H7 (cell line): Measurements from ENCODE around the gene CRIP3. TPM values are rescaled to one million over a fixed set of nuclear protein-coding genes. Genes with fewer than 3 reads are reported as not detected.
"Not testable (repeated sequence)": the region's sequence is repeated elsewhere in the genome, so short reads cannot be mapped to it uniquely, and the experiment has no call there.

ENCODE experiments used
- DNase-seq: peaks from one replicate; pipeline ENCODE4 v3.0.0; 2012
- H3K27me3 ChIP-seq: 2 replicates; pipeline ENCODE4 v1.6.0; 2011; ENCODE audit warnings: mild to moderate bottlenecking, low read length; ENCODE audit not compliant: control insufficient read depth, insufficient read depth
- H3K36me3 ChIP-seq: replicated peaks from 2 replicates; pipeline ENCODE4 v1.5.1; 2011; ENCODE audit warnings: low read length; ENCODE audit not compliant: control insufficient read depth, insufficient read depth
- H3K4me3 ChIP-seq: 2 replicates; pipeline ENCODE4 v1.5.1; 2011; ENCODE audit warnings: low read depth, mild to moderate bottlenecking, control low read depth, low read length, moderate library complexity; ENCODE audit not compliant: insufficient read depth
- total RNA-seq: library from RNA; depleted of rRNA; stranded (reverse); fragments of >200 nt; shearing (Covaris generic); gene quantifications from 2 replicates; pipeline ENCODE4 v1.2.3, GENCODE V29; 2014; rRNA removed

The CRIP3 gene, protein sequence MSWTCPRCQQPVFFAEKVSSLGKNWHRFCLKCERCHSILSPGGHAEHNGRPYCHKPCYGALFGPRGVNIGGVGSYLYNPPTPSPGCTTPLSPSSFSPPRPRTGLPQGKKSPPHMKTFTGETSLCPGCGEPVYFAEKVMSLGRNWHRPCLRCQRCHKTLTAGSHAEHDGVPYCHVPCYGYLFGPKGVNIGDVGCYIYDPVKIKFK
- 20.1 and 28.1 TPM in 2 replicates for total RNA-seq

DNA sequence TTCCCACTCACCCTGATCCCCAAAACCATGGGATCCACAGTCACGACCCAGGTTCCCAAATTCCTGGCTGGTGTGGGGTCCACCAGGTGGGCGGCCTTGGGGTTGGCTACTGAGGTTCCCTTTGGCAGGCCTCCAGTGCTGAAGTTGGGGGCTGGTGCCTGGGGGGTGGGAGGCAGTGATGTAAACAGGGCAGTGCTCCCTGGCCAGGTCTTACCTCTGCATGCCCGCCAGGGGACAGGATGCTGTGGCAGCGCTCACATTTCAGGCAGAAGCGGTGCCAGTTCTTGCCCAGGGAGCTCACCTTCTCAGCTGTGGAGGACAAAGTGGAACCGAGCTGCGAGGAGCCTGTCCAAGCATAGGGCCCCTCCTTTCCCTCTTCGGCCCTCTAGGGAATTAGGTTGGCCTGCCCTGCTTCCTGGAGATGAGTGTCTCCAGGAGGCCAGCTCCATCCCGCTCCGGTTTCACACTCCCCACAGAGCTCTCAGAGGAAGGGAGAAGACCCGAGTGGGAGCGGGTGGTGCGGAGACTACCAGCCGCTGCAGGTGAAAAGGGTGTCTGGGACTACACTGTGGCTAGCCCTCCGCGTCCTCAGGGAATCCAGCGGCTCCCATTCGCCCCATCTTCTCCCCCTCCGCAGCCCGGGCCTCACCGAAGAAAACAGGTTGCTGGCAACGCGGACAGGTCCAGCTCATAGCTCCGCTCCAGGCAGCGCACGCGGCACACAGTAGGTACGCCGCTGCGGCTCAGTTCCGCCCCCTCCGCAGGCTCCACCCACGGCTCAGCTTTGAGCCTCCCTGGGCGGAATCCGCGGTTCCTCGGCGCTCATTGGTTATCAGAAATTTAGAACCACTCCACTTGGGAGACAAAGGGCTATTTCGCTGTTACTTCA is at the start of gene CRIP3:
TSS of gene CRIP3 (minus strand) at position 726 of the 889 bp plus-strand sequence. CDS start at position 692, 34 bp downstream.
- Histone ChIP-seq H3K36me3 (no peaks in the 10 kb centered on the region; the same call in none of the 2 replicates), H3K4me3 (peak within 1 kb of the TSS; percentile 71), H3K27me3 (peaks cover 8% of the 10 kb centered on the region)
- peak; percentile 89 for DNase-seq

DNA sequence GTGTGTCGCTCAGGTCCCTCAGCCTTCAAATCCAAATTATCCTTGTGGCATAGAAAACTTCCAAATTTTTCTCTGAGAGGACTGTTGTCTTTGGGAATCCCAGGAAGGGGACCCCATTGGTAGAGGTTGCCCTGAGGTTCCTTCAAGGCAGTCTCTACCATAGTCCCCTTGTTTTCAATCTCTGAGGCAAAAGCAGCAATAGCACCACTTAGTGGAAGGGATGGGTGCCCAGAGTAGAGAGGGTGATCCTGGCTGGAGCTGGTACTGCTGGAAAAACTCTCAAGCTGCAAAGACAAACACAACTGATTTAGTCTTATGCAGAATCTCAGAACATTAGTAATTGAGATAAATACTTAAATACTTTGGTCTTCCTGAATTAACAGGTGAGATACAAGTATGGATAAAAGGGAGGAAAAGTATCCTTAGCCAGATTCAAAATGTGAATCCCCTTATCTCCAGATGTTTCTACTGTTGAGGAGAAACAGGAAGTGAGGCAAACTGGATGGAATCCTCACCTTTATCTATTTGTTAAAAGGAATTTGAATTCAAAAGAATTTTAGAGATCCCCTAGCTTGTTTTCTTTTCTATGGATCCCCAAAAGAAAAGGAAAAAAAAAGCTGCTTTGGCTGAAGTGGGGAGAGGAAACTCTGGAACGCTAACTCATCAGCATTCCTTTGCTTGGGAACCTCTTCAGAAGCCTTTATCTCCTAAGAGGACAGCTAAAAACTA is 47.4 kb upstream of the CRIP3 start:
- peak; percentile 60 for DNase-seq
- no peaks in the 10 kb centered on the region for H3K27me3 ChIP-seq
- H3K36me3 ChIP-seq: peaks cover 9% of the 10 kb centered on the region
- no peak overlapping the region for H3K4me3 ChIP-seq

DNA sequence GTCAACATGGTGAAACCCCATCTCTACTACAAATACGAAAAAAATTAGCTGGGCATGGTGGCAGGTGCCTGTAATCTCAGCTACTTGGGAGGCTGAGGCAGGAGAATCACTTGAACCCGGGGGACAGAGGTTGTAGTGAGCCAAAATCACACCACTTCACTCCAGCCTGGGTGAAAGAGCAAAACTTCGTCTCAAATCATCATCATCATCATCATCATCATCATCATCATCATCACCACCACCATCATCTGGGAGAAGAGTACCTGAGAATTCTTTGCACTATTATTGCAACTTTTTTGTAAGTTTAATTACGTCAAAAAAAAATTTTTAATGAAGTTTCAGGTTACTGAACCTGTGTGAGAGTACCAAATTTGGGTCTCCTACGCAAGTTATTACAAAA is 43.3 kb upstream of the CRIP3 start:
- H3K27me3 ChIP-seq, DNase-seq, H3K4me3 ChIP-seq: not testable (repeated sequence)
- peaks cover 11% of the 10 kb centered on the region for H3K36me3 ChIP-seq

DNA sequence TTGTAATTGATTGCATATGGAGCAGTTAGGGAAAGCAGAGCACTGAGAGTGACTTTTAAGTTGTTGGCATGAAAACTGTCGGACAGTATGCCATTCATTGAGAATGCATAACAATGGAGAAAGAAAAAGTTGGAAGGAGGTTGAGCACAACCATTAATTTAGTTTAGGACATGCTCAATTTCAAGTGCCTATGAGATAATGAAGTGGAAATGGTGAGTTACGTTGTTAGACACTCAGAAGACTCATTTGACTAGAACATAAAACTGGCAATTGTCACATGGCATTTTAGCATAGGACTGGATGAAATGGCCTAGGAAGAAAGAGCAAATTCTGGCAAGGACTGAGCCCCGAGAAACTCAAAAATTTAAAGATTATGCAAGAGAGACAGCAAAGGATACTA is 38.8 kb upstream of the CRIP3 start:
- Histone ChIP-seq H3K36me3 (peaks cover 6% of the 10 kb centered on the region), H3K27me3 (no peaks in the 10 kb centered on the region), H3K4me3 (no peak overlapping the region)
- DNase-seq: no peak

DNA sequence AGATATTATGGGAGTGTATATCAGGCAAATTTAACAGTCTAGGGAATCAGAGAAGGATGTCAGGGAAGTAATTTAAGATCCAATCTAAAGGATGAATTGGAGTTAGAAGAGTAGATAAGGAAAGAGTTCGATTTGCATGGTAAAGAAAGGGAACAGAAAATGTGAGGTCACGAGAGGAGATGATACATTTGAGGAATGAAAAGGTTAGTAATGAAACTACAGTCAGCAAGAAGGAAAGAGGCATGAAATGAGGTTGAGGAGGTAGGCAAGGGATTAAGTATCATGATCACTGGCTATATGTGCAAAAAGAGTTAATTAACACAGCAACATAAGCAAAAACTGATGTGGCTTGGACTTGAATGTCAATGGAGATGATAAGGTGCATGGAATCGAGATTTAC is 38.4 kb upstream of the CRIP3 start:
- Histone ChIP-seq H3K4me3 (no peak overlapping the region), H3K27me3 (no peaks in the 10 kb centered on the region), H3K36me3 (peaks cover 7% of the 10 kb centered on the region)
- DNase-seq: no peak

DNA sequence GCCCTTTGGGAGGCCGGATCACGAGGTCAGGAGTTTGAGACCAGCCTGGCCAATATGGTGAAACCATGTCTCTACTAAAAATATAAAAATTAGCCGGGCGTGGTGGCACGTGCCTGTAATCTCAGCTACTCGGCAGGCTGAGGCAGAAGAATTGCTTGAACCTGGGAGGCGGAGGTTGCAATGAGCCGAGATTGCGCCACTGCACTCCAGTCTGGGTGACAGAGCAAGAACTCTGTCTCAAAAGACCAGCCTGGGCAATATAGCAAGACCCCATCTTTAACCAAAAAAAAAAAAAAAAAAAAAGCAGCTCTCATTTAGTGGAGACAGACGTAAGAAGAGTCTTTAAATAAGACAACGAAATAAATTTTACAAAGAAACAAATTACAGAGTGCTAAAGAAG is 37.6 kb upstream of the CRIP3 start:
- DNase-seq, H3K4me3 ChIP-seq, H3K27me3 ChIP-seq: not testable (repeated sequence)
- H3K36me3 ChIP-seq: peaks cover 10% of the 10 kb centered on the region

DNA sequence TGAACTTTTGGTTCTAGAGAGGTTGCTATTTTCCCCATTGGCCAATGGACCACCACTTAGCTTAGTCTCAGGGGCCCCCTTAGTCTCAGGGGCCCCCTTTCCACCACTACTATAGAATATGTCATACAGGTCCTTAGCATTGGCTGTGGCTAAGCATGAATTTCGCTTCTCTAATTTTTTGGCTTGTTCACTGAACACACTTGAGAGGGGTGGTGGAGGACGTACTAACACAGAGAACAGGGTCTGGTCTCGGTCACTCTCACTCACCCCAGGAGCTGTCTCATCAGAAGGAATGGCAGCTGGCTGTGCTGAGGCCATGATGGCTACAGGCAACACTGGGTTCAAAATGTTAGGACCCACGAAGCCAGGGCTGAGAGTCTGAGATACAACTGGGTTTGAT is 30.5 kb upstream of the CRIP3 start:
- H3K27me3 ChIP-seq: no peaks in the 10 kb centered on the region
- no peak for DNase-seq
- peaks cover 13% of the 10 kb centered on the region for H3K36me3 ChIP-seq
- H3K4me3 ChIP-seq: no peak overlapping the region

DNA sequence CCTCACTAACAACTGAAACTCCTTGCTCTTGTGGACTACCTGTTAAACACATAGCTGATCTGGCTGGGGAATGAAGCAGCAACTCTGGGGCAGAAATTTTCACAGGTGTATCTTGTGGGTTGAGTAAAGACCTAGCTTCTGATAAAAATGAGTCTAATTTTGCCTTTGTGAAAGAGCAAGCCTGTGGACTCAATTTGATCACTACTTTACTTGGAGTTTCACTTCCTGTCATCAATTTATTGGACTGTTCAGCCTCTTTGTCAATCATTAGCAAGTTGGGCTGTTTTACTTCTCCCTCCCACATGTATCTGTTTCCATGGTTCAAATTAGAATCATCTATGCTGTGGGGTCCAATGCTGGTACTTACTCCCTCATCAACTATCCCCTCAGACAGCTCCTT is 29.6 kb upstream of the CRIP3 start:
- Histone ChIP-seq H3K4me3 (no peak overlapping the region), H3K36me3 (peaks cover 13% of the 10 kb centered on the region)

DNA sequence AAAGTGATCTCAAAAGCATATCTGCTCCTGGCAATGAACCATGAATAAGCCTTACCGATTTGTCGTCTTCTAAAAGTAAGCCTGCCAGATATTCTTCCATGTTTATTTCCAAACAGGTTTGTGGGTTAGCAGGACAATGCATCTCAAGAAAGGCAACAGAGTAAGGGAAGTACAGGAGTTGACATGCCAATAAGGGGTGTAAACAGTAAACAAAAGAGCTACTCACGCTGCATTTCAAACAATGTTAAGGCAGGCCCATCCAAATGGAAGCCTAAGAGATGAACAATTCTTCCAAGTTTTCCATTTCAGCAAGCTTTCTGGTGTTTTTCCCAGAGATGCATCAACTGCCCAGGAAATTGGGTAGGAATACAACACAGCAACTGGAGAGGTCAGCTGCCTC is 27.8 kb upstream of the CRIP3 start:
- no peak for DNase-seq
- H3K36me3 ChIP-seq: peaks cover 7% of the 10 kb centered on the region
- no peaks in the 10 kb centered on the region for H3K27me3 ChIP-seq
- H3K4me3 ChIP-seq: no peak overlapping the region

More for the DNA sequence above, 29.6 kb upstream of the CRIP3 start:
- H3K27me3 ChIP-seq: no peaks in the 10 kb centered on the region
- no peak for DNase-seq

DNA sequence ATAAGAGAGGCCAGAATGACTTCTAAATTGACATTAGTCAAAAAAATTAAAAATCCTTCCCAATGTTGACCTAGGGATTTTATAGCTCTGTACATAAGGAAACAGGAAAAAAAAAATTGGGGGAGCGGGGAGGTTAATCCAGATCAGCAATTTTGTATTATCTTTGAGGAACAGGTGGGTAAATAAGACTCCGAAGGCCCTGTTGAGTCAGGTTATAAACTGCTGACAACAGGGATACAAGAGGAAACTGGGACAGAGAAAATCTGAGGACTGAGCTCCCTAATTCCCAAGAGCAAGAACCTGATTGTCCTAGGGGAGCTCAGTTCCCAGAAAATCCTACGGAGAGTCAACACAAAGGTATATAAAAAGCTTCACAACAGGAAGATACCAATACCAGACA is 26.8 kb upstream of the CRIP3 start:
- peaks cover 7% of the 10 kb centered on the region for H3K36me3 ChIP-seq
- no peak for DNase-seq
- H3K4me3 ChIP-seq: no peak overlapping the region
- no peaks in the 10 kb centered on the region for H3K27me3 ChIP-seq

DNA sequence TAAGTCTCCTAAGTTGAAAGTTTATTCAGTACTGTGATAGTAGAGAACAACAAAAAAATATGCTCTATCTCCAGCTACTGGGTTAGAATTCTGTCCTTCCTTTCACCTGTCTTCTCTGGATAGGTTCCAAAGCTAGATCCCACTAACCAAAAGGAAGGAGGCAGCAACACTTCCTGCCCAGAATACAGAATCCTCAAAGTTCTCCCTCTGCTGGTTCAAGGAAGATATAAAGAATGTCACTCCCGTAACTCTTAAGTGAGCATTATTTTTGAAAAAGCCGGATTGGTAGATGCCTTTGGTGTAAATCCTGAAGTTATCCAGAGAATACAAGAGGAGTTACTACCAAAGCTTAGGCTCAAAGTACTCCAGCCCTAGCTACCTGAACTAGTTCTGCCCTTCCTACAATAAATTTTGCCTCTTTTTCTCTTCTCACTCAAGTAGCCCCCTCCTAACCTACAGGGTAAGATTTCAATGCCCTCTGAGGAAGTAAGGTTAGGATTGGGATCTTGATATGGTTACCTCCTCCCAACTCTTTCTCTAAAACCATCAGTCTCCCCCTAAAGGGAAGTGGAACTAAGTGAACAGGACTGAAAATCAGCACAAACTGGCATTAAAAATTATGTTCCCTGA is 26.0 kb upstream of the CRIP3 start:
- Histone ChIP-seq H3K27me3 (no peaks in the 10 kb centered on the region), H3K4me3 (no peak overlapping the region), H3K36me3 (peaks cover 3% of the 10 kb centered on the region)
- DNase-seq: peak; percentile 67

DNA sequence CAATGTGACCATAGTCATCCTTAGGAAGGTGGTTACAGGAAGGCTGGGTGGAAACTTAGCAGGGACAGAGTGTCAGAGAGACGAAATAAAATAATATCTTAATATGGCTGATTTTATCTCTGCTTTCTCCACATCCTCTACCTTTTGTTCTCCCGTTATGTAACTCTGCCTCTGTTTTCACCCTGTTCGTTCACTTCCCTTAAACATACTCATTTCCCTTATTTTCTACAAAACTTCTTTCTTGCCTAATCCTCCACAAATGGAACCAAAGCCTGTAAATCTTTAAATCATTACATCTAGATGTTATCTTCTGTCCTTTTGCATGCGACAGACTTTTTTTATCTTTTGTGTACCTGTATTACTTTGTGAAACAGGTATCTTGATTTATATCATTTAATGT is 23.3 kb upstream of the CRIP3 start:
- Histone ChIP-seq H3K27me3 (no peaks in the 10 kb centered on the region), H3K4me3 (no peak overlapping the region), H3K36me3 (no peaks in the 10 kb centered on the region; the same call in 1 of the 2 replicates)
- DNase-seq: no peak

DNA sequence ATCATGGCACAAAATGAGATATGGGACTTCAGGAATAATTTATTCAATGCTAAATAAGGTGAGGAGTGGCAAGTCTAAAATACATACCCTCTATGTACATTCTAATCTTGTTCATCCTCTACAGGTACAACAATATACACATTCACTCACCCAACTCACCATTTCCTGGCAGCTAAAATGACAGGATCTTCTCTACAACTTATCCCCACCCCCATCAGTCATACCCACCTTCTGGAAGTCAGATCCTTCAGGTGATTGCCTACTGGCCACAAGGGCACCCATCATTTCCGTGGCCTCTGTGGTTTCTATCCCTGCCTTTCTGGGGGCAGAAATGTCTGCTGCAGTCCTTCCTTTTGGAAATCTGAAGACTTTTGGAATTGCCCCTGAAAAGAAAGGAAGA is 22.8 kb upstream of the CRIP3 start:
- DNase-seq: no peak
- Histone ChIP-seq H3K36me3 (no peaks in the 10 kb centered on the region), H3K27me3 (no peaks in the 10 kb centered on the region), H3K4me3 (no peak overlapping the region)

DNA sequence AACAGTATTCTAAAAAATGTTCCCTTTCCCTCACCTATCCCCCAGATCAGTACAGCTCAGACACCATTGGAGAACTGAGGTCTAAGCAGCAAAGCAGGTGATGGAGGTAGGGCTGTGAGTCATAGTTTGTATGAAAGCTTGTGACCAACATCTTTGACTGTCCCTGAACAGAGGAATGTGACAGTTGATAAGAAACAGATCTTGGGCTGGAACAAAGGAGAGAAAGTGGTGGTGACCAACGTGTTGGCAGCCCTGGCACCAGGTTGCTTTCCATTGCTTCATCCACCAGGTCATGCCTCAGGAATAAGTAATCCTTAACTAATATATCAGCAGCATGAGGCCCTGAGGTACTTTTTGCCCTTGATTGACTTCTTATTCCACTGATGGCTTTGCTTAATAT is 19.9 kb upstream of the CRIP3 start:
- no peak for DNase-seq
- Histone ChIP-seq H3K36me3 (no peaks in the 10 kb centered on the region), H3K27me3 (no peaks in the 10 kb centered on the region), H3K4me3 (no peak overlapping the region)
